Right renal cortex interstitium (tissue), 3 donors: ENCODE data around the gene ZNF783. TPM values are rescaled to one million over a fixed set of nuclear protein-coding genes. Genes with fewer than 3 reads are reported as not detected.

ENCODE experiments used
- DNase-seq, 3 donors: peaks; one replicate each; pipeline ENCODE4 v3.0.0-alpha.2; 2013; ENCODE audit warnings: low read depth in 3 of 3, low spot score in 2 of 3
- polyA plus RNA-seq, 3 donors: library from polyadenylated mRNA; unstranded; fragments of 120-200 nt; gene quantifications; one replicate each; pipeline ENCODE4 v1.2.1, GENCODE V29; 2013; ENCODE audit not compliant: insufficient read length in 3 of 3

Gene ZNF783
- polyA plus RNA-seq, 3 donors = 9.8 to 11.6 (median 10.3) TPM

DNA sequence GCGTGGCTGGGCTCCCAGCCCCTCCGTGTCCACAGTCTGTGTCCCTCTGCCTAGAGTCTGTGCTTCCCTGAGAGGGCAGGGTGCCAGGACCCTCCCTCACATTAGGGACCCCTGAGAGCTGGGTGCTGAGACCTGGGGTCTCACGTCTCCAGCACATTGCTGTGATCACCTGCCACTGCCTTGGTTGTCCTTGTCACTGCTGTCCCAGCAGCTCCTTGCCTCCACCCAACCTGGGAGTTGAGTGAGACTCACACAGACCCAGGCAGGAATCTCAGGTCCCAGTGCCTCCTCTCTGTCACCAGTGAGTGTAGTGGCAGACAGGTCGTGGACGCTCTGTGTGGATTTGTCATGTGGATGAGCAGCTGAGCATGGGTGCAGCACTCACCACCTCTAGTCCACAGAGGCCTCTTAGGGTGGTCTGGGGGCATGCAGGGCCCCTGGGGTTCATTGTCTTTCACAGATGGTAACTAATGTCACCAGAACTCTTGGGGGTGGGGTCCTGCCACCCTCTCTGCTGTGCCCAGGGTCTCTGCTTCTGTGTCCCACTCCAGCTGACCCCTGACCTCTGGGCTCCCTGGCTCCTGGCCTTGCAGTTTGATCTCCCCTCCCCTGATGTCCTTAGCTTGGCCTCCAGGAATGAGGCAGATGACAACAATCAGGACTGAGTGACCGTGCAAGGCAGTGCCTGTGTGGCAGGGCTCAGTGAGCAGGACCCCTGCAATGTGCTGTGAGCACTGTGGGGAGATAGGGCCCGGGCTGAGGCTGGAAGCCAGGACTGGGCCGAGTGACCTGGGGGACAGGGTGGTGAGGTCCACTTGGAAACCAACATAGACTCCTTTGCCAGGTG is 18.9 kb downstream of the ZNF783 start:
- no peak for DNase-seq

DNA sequence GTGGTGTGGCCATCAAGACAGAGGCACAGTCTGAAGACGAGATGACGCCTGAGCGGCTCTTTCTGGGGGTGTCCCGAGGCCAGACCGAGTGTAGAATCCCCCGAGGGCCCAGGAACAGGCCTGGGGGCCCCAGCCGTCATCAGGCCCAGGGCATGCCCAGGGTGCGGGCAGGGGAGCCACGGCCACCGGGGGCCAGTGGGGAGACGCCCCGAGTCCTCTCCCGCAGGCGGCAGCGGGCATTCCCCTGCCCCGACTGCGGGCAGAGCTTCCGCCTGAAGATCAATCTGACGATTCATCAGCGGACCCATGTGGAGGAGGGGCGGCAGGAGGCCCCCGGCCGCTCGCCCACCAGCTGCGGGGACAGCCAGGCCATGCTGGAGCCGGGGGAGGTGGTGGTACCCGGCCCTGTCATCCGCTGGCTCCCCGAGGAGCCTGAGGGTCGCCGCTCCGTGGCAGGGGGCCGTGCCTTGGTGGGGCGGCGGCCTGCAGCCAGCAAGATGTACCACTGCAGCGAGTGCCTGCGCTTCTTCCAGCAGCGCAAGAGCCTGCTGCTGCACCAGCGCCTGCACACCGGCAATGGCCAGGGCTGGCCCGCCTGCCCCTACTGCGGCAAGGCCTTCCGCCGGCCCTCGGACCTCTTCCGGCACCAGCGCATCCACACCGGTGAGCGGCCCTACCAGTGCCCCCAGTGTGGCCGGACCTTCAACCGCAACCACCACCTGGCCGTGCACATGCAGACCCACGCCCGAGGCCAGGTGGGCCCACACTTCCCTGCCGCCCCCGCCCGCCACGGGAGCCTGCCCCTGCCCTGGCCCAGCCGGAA is 19.7 kb downstream of the ZNF783 start:
- DNase-seq = no peak

DNA sequence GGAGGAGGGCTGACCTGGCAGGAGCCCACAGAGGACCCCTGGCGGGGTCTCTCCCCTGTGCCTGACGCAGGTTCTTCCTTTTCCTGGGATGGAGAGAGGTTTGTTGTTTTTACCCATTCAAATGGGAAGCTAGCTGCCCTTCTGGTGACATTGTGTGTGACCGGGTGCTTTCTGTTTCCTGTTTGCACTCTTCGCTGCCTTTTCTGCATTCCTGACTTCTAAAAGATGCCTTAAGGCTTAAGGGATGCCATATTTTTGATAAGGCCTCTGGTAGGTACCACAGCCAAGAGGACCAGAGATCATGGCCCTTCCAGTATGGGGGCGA is 20.3 kb downstream of the ZNF783 start:
- no peak for DNase-seq

DNA sequence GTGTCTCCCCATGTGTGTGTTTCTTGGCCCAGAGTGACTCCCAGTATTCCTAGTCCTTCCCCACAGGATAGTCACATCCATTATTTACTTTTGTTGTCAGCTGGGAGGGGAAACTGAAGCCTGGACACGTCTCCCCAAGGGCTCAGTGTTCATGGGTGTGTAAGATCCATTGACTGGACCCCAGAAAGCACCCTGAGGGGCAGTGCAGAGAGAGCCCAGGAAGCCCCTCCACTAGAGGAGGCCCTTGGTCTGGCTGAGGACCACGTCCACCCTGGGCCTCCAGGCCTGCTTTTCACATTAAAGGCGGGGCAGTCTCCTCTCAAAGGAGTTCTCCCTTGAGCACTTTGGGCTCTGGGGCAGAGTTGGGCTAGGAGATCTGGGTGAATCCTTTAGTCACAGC is 21.3 kb downstream of the ZNF783 start:
- no peak for DNase-seq

DNA sequence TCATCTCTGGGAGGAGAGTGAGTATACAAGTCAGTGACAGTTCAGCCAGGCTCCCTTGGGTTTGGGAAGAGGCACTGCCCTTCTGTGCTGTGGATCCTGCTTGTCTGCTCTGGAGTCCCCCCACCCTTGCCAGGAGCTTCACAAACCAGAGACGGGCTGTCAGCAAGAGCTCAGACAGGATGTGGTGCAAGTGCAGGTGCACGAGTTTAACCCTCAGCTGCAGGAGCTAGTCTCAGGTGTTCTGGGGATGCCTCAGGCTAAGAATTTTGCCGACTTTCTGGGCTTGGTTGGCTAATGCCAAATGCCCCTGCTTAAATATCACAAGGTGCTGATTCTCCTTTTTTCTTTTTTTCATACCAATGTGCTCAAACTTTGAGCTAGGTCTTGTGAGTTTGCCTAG is 22.3 kb downstream of the ZNF783 start:
- DNase-seq = no peak

DNA sequence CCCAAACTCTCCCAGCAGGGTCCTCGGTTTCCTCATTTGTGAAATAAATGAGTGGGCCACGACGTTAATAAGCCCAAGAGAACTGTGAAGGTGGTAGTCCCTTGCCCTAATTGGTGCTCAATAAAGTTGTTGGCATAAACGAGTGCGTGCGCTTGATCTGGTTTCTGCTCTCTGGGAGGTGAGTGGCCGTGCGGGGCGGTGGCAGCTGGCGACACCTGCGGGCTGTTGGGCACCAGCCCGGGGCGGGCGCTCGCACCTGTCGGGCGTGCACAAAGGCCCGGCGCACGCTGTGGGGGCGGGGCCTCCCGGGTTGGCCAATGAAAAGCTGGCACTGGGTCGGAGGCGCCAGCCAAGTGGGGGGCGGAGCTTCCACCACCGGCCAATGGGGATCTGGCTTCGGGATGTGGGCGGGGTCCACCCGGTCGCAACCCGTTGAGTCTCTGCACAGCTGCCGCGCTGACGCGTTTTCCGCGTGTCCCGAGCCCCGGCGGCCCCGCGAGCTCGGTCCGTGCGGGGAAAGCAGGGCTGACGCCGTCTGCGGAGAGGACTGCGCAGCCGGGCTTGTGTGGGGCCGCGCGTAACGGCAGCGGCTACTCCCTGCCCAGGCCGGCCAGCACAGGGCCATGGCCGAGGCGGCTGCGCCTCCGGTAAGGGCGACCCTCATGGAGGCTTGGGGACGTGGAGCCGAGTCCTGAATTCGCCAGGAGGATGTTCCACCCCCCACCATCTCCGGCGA is 23.0 kb downstream of the ZNF783 start:
- peak; percentile 74 to 88 (median 77) for DNase-seq

DNA sequence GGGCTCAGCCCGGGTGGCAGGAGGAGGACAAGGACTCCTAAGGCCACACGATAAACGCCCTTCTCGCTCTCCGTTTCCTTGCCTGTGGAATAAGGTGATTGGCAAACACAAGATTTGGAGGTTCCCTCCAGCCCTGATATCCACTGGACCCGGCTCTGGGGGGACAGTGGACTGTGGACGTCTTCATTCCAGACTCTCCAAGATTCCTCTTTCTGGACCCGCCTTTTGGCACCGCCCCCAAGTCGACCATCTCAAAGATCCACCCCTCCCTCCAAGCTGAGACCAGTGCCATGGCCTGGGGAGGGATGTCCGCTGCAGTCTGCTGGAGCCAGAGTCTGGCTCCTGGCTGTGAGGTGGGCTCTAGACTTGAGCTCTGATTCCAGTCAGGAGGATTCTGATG is 23.6 kb downstream of the ZNF783 start:
- DNase-seq = peak in 1 of 3 donors; percentile 19

DNA sequence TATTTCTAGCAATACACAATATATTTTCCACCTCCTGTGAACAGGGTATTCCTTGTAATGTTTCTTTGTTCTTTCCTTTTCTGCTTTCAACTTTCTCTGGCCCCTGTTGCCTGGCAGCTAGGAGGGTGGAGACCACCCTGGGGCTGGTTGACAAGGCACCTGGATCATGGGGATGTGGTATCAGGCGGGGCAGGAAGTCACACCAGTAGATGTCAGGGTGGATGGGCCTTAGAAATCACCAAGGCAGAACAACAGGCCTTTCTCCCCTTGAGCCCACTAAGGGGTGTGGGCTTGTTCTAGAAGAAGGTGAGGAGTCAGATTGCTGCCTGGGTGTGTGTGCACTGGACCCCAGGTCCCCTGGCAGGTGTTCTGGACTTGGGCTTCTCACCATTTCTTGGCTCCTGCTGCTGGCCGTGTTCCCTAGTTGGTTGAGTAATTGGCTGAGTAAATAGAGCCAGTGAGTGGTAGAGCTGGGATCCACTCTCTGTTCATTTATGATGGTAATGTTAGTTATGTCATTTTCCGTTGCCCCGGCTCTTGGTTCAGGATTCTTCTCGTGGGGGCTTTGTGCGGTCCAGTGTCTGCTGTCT is 24.9 kb downstream of the ZNF783 start:
- DNase-seq = no peak

DNA sequence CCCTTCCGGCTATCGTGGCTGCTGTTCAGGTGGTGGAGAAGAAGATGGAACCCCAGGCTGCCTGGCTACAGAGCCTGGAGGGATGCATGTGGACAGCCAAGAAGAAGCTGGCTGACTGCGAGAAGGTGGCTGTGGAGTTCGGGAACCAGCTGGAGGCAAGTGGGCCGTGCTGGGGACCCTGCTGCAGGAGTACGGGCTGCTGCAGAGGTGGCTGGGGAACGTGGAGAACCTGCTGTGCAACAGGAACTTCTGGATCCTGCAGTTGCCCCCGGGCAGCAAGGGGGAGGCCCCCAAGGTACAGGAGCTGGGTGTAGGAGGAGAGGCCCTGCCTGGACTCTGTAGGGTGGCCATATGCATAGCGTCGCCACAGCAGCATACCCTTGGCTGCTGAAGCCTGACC is 25.6 kb downstream of the ZNF783 start:
- DNase-seq = no peak

DNA sequence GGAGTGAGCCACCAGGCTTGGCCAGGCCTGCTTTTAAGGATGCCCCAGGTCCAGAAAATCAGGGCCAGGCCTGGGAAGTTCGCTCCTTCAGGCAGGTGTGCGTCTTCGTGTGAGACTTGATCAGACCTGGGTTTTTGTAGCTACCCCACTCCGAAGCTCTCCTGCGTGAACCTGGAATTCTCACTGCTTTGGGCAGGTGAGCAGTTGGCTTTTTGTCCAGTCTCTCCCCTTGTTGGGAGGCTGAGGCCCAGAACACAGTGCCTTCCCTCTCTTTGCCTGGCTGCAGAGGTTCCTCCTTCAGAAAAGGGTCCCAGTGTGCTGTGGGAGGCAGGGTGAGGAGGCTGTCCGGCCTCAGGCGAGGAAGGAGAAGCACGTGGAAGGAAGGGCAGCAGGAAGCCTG is 27.3 kb downstream of the ZNF783 start:
- DNase-seq = no peak

DNA sequence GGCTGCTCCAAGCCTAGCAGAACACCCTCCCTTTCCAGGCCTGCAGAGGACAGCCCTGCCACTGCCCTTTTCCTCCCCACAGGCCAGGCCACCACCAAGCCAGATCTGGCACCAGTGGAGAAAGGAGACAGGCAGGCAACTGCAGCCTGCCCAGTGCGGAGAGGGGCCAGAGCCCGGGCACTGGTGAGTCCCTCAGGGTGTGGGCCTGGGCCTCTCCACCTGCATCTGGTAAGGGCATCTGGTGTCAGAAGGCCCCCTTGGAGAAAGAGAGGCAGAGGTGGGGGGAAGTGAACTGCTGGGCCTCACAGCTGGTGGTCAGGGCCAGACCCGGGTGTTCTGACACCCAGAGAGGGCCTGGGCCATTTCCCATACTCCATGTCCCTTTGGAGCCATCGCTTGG is 27.9 kb downstream of the ZNF783 start:
- no peak for DNase-seq

DNA sequence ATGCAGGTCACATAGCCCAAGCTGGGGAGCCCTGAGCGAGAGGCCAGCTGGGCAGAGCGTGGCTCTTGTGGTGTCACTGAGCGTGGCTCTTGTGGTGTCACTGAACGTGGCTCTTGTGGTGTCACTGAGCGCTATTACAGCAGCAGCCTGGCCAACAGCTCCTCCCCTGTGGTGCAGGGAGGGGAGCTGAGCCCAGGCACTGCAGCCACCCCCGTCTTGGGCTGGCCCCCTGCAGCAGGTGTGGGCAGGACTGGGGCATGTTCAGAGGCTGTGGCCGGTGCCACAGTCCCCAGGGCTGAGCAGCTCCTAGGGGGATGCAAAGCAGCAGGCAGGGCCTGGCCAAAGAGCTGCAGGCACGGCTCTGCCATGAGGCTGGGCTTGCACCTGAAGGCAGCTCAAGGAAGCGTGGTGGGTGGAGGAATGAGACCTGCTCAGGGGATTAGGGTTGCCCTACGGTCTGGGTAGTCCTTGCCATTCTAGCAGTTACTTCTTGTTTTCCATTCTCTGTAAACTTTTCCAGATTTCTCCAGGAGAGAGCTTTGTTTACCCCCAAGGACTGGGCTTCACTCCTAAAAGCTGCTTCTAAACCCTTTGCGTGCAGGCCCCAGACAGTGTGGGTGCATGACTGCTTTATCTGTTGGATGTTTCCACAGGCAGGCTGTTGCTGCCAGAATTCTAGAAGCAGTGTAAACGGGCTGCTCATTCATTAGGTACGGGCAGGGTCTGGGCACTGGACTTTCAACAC is 29.2 kb downstream of the ZNF783 start:
- no peak for DNase-seq

DNA sequence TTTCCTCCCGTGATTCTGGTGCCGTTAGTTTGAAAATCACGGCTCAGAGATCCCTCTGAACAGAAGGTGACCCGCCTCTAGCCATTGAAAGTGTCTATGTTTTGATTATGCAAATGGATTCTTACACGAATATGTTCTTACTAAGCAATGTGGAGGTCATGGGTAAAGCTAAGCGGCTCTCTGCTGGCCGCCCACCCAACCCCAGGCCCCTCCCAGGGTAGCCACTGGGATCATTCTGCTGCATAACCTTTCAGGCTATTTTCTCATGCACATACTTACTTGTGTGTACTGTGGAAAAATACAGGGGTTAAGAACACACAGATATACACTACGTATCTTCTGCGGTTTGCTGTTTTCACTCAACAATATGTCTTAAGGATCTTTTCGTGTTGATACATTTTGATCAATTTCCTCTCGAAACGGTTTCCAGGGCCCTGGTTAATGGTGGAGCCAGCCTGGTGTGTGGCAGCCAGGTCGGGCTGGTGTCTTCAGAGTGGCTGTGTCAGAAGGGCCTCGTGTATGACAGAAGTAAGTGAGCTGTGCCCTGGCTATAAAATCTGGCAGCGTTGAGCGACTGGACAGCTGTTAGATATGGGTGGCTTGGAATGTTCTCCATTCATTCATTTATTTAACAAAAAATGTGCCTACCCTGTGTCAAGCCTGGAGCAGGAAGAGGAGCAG is 29.9 kb downstream of the ZNF783 start:
- no peak for DNase-seq

DNA sequence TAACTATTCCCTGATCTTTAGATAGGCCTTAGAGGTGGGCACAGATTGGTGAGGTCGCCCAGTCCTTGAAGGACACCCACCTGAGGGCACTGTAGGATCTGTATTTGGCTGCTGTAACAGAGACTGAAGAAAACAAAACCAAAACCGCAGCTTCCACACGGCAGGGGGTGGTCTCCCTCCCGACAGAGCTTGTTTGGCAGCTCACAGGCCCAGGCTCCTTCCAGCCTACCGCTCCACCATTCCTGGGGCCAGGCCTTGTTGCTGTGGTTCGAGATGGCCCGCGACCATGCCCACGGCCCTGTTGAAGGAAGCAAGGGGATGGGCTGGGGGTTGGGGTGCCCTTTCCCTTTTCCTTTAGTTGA is 30.4 kb downstream of the ZNF783 start:
- no peak for DNase-seq

DNA sequence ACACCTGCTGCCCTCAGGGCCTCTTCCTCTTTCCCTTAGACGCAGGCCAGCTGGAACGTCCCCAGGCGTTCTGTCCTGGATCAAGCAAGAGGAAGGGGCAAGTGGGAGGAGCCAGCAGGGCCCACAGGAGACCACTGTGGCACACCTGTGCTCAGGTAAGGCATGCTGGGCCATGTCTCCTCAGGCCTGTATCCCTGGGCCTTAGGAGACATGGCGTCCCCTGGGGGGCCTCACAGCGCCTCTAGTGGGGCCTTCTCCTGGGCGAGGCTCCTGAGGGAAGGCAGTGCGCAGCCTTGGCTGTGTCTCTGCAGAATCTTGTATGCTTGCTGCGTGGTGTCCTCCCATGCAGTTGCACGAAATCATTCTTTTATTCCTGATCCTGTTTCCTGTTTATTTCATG is 31.3 kb downstream of the ZNF783 start:
- no peak for DNase-seq

DNA sequence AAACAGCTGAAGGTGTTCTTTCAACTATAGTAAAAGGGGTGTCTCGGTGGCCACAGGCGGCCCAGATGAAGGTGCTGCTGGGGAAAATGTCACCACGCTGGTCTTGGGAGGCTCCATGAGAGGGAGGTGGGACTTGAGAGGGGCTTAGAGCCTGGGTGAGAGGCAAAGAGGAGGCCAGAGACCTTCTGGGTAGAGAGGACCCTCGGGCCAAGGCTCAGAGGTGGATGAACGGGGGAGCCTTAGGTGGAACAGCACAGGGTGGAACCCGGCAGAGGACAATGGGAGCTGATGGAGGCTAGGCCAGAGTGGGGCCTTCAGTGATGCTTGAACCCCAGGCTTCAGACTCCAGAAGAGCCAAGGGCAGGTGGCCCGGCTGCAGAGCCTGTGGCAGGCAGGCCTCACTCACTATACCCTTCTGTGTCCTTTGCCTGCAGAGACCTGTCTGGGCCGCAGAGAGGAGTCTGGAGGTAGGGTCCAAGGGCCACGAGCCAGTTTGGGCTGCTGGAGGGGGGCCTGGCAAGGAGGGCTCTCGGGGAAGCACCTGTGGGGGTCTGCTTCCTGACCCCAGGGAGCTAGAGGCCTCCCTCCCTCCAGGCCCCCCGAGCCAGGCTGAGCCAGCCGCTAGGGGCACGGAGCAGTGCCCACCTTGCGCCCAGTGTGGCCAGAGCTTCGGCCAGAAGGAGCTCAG is 32.1 kb downstream of the ZNF783 start:
- no peak for DNase-seq

DNA sequence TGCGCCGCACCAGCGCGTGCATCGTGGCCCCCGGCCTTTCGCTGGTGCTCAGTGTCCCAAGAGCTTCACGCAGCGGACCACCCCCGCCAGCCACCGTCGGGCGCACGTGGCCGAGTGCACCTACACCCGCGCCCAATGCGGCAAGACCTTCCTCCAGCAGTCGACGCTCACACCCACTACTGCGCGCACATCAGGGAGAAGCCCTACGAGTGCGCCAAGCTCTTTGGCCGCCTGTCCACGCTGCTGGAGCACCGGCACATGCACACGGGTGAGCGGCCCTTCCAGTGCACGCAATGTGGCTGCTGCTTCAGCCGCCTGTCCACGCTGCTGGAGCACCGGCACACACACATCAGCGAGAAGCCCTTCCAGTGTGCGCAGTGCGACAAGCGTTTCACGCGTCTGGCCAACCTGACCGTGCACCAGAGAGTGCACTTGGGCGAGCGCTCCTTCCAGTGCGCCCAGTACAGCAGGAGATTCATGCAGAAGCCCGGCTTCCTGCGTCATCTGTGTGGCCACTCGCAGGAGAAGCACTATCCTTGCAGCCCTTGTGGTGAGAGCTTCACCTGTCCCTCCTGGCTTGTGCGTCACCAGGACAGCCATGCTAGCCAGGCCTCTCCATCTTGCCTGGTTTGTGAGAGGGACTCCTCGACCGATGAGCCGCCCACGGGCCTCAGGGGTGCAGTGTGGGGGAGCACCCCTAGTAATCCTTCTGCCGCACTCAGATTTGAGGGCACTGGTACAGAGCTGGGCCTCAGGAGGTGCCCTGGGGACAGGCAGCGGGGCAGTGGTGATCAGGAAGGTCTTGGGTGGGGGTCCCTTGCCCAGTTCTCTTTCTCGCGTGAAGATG is 32.9 kb downstream of the ZNF783 start:
- no peak for DNase-seq

DNA sequence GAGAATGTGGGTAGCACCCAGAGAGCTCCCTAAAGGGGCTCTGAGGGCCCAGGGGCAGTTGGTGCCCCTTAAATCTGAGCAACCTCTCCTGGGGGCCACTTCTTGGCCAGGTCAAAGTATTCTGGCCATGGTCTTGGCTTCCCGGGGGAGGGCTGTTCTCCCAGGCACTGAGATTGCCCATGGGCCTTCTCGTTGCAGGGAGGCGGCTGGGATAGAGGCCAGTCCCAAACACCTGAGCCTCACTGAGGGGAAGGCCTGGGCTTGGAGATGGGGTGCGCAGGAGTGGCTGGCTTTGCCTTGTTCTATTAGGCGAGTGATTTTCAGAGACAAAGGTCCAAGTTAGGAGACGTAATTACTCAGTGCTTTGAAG is 33.5 kb downstream of the ZNF783 start:
- no peak for DNase-seq
